ENCODE measurements around the gene NELFCD.

NELFCD gene

DNA sequence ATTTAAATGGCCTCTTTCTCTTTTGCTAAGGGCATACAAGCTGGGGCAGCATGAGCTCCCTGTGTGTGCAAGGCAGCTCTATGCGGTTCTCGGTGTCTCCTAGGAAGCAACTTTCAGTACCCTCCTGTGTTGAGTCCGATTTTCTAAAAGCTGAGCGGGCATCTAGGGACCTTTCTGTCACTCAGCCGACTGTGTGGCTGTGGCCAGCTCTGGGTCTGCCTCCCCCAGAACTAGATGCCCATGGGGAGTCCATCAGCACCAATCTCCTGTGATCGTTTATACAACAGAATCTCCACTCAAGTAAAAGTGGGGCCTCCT, 7.5 kb downstream of the NELFCD start:
- TF ChIP-seq, protein P1, sequence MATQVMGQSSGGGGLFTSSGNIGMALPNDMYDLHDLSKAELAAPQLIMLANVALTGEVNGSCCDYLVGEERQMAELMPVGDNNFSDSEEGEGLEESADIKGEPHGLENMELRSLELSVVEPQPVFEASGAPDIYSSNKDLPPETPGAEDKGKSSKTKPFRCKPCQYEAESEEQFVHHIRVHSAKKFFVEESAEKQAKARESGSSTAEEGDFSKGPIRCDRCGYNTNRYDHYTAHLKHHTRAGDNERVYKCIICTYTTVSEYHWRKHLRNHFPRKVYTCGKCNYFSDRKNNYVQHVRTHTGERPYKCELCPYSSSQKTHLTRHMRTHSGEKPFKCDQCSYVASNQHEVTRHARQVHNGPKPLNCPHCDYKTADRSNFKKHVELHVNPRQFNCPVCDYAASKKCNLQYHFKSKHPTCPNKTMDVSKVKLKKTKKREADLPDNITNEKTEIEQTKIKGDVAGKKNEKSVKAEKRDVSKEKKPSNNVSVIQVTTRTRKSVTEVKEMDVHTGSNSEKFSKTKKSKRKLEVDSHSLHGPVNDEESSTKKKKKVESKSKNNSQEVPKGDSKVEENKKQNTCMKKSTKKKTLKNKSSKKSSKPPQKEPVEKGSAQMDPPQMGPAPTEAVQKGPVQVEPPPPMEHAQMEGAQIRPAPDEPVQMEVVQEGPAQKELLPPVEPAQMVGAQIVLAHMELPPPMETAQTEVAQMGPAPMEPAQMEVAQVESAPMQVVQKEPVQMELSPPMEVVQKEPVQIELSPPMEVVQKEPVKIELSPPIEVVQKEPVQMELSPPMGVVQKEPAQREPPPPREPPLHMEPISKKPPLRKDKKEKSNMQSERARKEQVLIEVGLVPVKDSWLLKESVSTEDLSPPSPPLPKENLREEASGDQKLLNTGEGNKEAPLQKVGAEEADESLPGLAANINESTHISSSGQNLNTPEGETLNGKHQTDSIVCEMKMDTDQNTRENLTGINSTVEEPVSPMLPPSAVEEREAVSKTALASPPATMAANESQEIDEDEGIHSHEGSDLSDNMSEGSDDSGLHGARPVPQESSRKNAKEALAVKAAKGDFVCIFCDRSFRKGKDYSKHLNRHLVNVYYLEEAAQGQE (IDR thresholded peaks at IDR 0.05; ENCODE audit: insufficient replicate concordance, low read depth) = no peak
- TF ChIP-seq POLR2AphosphoS5 (IDR thresholded peaks at IDR 0.05; ENCODE audit: low read depth) (no peak), SPI1 (IDR thresholded peaks at IDR 0.05; ENCODE audit: borderline replicate concordance, low read depth) (no peak), GABPA (IDR thresholded peaks at IDR 0.05; ENCODE audit: low read depth) (no peak)
- TF ChIP-seq, protein P2, sequence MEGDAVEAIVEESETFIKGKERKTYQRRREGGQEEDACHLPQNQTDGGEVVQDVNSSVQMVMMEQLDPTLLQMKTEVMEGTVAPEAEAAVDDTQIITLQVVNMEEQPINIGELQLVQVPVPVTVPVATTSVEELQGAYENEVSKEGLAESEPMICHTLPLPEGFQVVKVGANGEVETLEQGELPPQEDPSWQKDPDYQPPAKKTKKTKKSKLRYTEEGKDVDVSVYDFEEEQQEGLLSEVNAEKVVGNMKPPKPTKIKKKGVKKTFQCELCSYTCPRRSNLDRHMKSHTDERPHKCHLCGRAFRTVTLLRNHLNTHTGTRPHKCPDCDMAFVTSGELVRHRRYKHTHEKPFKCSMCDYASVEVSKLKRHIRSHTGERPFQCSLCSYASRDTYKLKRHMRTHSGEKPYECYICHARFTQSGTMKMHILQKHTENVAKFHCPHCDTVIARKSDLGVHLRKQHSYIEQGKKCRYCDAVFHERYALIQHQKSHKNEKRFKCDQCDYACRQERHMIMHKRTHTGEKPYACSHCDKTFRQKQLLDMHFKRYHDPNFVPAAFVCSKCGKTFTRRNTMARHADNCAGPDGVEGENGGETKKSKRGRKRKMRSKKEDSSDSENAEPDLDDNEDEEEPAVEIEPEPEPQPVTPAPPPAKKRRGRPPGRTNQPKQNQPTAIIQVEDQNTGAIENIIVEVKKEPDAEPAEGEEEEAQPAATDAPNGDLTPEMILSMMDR (IDR thresholded peaks at IDR 0.05; ENCODE audit: insufficient read depth, low read length) = no peak
- no peaks in the 10 kb centered on the region for H3K27me3 ChIP-seq (ENCODE audit: insufficient read depth, poor library complexity, severe bottlenecking)
- no peak for DNase-seq (ENCODE audit: low read depth in 1 of 2, low spot score in 1 of 2)
- H3K27ac ChIP-seq (replicated peaks) = no peak overlapping the region
- H3K4me3 ChIP-seq (replicated peaks; ENCODE audit: insufficient read depth, low read length) = no peak overlapping the region

DNA sequence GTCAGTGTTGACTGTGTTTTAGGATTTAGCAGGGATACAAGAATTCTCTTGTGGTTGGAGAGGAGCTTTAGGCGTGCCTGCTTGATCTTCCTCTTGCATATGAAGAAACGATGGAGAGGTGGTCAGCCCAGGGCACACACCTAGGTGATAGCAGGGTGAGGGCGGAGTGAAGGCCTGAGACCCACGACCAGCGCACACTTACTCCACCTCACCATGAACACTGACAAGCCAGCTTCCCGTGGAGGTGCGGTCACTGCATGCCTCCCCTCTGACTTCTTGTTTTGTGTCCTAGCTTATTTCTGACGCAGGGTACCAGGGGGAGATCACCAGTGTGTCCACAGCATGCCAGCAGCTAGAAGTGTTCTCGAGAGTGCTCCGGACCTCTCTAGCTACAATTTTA, 8.1 kb downstream of the NELFCD start:
- H3K27ac ChIP-seq (replicated peaks) = no peak overlapping the region

DNA sequence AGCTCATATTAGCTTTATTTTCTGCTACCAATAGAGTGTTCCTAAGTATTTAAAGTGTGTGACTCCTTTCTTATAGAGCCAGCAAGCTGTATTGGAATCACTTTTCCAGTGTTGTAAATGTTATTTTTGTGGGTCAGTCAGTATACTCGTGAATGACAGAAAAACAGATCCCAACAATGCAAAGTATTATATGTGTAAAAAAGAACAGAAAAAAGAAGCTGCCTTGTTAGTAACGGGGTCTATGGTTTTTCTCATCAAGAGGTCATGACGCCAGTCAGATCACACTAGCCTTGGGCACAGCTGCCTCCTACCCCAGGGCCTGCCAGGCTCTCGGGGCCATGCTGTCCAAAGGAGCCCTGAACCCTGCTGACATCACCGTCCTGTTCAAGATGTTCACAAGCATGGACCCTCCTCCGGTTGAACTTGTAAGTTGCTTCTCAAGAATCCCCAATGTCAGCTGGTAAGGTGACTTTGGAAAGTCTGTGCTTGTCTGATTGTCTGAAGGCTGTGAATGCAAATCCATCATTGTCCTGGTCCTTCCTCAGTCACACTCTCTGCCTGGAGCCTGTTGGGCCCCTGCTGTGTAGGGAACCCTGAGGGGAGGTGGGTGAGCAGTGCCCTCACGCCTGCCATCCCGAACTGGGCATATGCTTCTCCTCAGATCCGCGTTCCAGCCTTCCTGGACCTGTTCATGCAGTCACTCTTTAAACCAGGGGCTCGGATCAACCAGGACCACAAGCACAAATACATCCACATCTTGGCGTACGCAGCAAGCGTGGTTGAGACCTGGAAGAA, 9.8 kb downstream of the NELFCD start:
- Histone ChIP-seq H3K27ac (replicated peaks) (no peak overlapping the region), H3K27me3 (ENCODE audit: insufficient read depth, poor library complexity, severe bottlenecking) (no peaks in the 10 kb centered on the region), H3K4me3 (replicated peaks; ENCODE audit: insufficient read depth, low read length) (no peak overlapping the region)
- TF ChIP-seq, protein P1 (IDR thresholded peaks at IDR 0.05; ENCODE audit: insufficient replicate concordance, low read depth) = no peak
- TF ChIP-seq, protein P2 (IDR thresholded peaks at IDR 0.05; ENCODE audit: insufficient read depth, low read length) = no peak
- TF ChIP-seq GABPA (IDR thresholded peaks at IDR 0.05; ENCODE audit: low read depth) (no peak), POLR2AphosphoS5 (IDR thresholded peaks at IDR 0.05; ENCODE audit: low read depth) (no peak), SPI1 (IDR thresholded peaks at IDR 0.05; ENCODE audit: borderline replicate concordance, low read depth) (no peak)
- no peak for DNase-seq (ENCODE audit: low read depth in 1 of 2, low spot score in 1 of 2)

More for the DNA sequence above, 8.1 kb downstream of the NELFCD start:
- TF ChIP-seq SPI1 (IDR thresholded peaks at IDR 0.05; ENCODE audit: borderline replicate concordance, low read depth) (no peak), GABPA (IDR thresholded peaks at IDR 0.05; ENCODE audit: low read depth) (no peak), POLR2AphosphoS5 (IDR thresholded peaks at IDR 0.05; ENCODE audit: low read depth) (no peak)
- TF ChIP-seq, protein P1 (IDR thresholded peaks at IDR 0.05; ENCODE audit: insufficient replicate concordance, low read depth) = no peak
- TF ChIP-seq, protein P2 (IDR thresholded peaks at IDR 0.05; ENCODE audit: insufficient read depth, low read length) = no peak
- no peak overlapping the region for H3K4me3 ChIP-seq (replicated peaks; ENCODE audit: insufficient read depth, low read length)
- H3K27me3 ChIP-seq (ENCODE audit: insufficient read depth, poor library complexity, severe bottlenecking) = no peaks in the 10 kb centered on the region
- DNase-seq (ENCODE audit: low read depth in 1 of 2, low spot score in 1 of 2) = no peak
